Right atrium auricular region (tissue), 2 donors: ENCODE measurements around the gene PTK7. TPM values are rescaled to one million over a fixed set of nuclear protein-coding genes. Genes with fewer than 3 reads are reported as not detected.

Experiments
- DNase-seq: peaks from one replicate; pipeline ENCODE4 v3.0.0-alpha.2; 2019; ENCODE audit warnings: low spot score
- H3K27ac ChIP-seq, 2 donors: fragments of 200-600 bp; sonication (generic); 1 replicate in 1 of 2; 2 replicates in 1 of 2; pipeline ENCODE4 v1.5.1; 2016 to 2019
- H3K27me3 ChIP-seq, 2 donors: fragments of 200-600 bp; sonication (generic); one replicate each; pipeline versions ENCODE4 v1.5.1 to v1.6.0; 2017 to 2019
- H3K36me3 ChIP-seq: fragments of 200-600 bp; sonication (generic); one replicate; pipeline ENCODE4 v1.5.1; 2016
- H3K4me1 ChIP-seq, 2 donors: fragments of 200-600 bp; sonication (generic); one replicate each; pipeline versions ENCODE4 v1.5.1 to v1.6.0; 2017 to 2019
- H3K4me3 ChIP-seq, 2 donors: fragments of 200-600 bp; sonication (generic); 1 replicate in 1 of 2; 2 replicates in 1 of 2; pipeline ENCODE4 v1.5.1; 2017 to 2019; ENCODE audit warnings: mild to moderate bottlenecking in 1 of 2, moderate library complexity in 1 of 2
- H3K9me3 ChIP-seq, 2 donors: fragments of 200-600 bp; sonication (generic); one replicate each; pipeline ENCODE4 v1.5.1; 2019
- total RNA-seq, 2 donors: library from RNA; depleted of rRNA; stranded (reverse); fragments of >200 nt; gene quantifications; one replicate each; pipeline ENCODE4 v1.1.0, GENCODE V29; 2016
- TF ChIP-seq, protein P1 (sequence below), 2 donors: fragments of 200-600 bp; sonication (generic); IDR thresholded peaks; one replicate each; pipeline ENCODE4 v1.5.1; 2019; ENCODE audit warnings: antibody characterized with exemption in 2 of 2

Gene PTK7
- total RNA-seq, 2 donors from 2014 or later = 4.5 to 12.7 TPM

DNA sequence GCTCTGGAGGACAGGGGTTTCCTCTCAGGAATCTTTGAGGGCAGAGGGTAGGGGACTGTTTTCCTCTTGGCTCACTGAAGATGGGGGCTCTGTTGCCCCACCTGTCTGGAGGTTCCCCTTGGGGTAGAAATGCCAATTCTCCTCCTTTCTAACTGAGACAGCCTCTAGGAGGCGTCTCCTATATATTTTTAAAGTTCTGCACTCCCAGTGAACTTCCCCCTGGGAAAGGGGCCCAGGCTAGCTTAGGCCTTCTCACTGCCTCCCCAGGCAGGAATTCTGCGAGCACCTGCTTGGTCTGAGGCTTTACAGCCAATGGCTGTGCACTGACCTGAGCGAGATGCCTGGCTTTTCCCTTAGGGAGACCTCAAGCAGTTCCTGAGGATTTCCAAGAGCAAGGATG is 70.1 kb downstream of the PTK7 start:
- Histone ChIP-seq H3K36me3 (no peaks in the 10 kb centered on the region), H3K9me3 (no peaks in the 10 kb centered on the region), H3K27me3 (no peaks in the 10 kb centered on the region), H3K4me3 (no peak overlapping the region), H3K27ac (no peak overlapping the region), H3K4me1 (peaks cover 0 to 14% of the 10 kb centered on the region in 2 donors)
- TF ChIP-seq, protein P1, sequence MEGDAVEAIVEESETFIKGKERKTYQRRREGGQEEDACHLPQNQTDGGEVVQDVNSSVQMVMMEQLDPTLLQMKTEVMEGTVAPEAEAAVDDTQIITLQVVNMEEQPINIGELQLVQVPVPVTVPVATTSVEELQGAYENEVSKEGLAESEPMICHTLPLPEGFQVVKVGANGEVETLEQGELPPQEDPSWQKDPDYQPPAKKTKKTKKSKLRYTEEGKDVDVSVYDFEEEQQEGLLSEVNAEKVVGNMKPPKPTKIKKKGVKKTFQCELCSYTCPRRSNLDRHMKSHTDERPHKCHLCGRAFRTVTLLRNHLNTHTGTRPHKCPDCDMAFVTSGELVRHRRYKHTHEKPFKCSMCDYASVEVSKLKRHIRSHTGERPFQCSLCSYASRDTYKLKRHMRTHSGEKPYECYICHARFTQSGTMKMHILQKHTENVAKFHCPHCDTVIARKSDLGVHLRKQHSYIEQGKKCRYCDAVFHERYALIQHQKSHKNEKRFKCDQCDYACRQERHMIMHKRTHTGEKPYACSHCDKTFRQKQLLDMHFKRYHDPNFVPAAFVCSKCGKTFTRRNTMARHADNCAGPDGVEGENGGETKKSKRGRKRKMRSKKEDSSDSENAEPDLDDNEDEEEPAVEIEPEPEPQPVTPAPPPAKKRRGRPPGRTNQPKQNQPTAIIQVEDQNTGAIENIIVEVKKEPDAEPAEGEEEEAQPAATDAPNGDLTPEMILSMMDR (IDR thresholded peaks at IDR 0.05) = no peak
- DNase-seq = no peak

DNA sequence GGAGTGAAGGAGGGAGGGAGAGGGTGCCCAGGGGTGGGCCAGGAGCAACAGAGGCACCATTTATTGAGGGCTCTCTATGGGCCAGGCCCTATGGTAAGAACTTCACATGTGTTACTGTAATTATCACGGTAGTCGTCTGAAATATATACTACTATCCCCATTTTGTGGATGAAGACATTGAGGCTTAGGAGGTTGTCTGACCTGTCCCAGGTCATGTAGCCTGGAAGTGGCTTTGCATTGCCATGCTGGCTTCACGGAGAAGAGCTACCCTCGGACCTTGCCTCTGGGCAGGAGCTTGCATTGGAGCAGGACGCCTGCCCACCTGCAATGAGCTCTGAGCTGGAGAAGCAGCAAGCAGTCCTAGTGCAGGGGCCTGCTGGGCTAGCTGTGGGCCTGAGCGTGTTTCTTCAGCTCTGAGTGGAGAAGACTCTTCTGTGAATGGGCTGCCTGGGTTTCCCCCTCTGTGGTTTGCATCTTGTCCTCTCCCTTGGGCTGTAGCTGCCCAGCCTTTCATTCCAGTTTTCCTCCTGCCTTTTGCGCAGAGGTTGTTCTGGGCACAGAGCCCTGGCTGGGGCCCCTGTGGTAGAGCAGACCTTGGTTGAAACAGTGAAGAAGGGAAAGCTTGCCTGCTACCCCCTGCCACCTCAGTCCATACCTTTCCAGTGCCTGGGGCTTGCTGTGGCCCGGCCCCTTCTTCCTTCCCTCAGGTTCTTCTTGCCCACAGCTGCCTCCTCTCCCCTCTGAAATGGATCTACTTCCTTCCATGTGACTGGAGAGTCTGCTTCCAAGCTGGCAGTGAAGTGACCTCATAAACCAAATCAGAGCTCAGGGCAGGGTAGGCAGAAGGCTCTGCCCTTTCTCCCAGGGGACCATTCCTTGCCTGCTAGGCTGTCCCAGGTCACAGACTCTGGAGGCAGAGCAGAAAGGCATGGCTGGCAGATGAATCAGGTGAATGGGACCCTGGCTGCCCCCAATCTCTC is 70.9 kb downstream of the PTK7 start:
- peaks cover 0 to 14% of the 10 kb centered on the region in 2 donors for H3K4me1 ChIP-seq
- H3K9me3 ChIP-seq = no peaks in the 10 kb centered on the region
- H3K27ac ChIP-seq = no peak overlapping the region
- H3K27me3 ChIP-seq = no peaks in the 10 kb centered on the region
- no peaks in the 10 kb centered on the region for H3K36me3 ChIP-seq
- TF ChIP-seq, protein P1 (IDR thresholded peaks at IDR 0.05) = no peak
- no peak for DNase-seq
- H3K4me3 ChIP-seq = no peak overlapping the region

DNA sequence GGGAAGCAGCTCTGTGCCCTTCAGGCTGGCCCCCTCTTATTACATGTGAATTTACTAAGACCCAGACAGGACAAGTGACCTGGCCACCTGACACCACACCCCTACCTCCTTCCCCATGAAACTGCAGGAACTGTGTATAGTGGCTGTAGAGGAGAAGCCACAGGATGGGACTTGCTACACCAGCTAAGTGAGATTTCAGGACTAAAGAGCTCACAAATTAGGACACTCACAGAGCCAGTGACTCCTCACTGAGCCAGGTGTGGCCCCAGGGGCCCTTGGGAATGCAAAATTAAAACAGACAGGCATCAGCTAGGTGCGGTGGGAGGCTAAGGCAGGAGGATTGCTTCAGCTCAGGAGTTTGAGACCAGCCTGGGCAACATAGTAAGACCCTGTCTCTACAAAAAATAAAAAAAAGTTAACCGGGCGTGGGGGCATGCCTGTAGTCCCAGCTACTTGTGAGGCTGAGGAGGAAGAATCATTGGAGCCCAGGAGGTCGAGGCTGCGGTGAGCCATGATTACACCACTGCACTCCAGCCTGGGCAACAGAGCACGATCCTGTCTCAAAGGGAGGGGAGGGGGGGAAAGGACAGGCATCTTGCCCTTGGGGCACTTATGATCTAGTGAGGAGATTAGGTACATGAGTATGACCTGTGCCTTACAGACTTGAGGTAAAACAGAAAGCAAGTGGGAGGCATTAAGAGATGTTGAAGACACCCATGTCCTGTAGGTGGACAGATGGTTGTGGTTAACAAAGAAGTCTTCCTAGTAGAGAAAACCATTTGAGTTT is 71.8 kb downstream of the PTK7 start:
- Histone ChIP-seq H3K4me3 (no peak overlapping the region), H3K27ac (no peak overlapping the region), H3K36me3 (no peaks in the 10 kb centered on the region), H3K9me3 (no peaks in the 10 kb centered on the region), H3K4me1 (peaks cover 0 to 11% of the 10 kb centered on the region in 2 donors), H3K27me3 (no peaks in the 10 kb centered on the region)
- DNase-seq = no peak
- TF ChIP-seq, protein P1 (IDR thresholded peaks at IDR 0.05) = no peak

DNA sequence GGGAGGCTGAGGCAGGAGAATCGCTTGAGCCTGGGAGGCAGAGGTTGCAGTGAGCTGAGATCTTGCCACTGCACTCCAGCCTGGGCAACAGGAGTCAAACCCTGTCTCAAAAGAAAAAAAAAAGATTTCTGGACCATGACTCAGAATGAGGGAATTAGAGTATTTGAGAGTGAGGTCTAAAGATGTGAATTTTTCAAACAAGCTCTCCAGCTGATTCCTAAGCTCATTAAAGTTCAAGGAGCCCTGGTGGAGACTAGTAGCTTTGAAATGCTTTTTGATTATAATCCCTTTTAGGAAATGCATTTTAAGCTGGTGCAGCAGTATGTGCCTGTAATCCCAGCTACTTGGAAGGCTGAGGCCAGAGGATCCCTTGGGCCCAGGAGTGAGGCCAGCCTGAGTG is 73.2 kb downstream of the PTK7 start:
- H3K4me1 ChIP-seq = no peaks in the 10 kb centered on the region
- H3K9me3 ChIP-seq = no peaks in the 10 kb centered on the region
- no peak overlapping the region for H3K27ac ChIP-seq
- no peak for DNase-seq
- TF ChIP-seq, protein P1 (IDR thresholded peaks at IDR 0.05) = no peak
- H3K4me3 ChIP-seq = no peak overlapping the region
- H3K27me3 ChIP-seq = no peaks in the 10 kb centered on the region
- no peaks in the 10 kb centered on the region for H3K36me3 ChIP-seq

DNA sequence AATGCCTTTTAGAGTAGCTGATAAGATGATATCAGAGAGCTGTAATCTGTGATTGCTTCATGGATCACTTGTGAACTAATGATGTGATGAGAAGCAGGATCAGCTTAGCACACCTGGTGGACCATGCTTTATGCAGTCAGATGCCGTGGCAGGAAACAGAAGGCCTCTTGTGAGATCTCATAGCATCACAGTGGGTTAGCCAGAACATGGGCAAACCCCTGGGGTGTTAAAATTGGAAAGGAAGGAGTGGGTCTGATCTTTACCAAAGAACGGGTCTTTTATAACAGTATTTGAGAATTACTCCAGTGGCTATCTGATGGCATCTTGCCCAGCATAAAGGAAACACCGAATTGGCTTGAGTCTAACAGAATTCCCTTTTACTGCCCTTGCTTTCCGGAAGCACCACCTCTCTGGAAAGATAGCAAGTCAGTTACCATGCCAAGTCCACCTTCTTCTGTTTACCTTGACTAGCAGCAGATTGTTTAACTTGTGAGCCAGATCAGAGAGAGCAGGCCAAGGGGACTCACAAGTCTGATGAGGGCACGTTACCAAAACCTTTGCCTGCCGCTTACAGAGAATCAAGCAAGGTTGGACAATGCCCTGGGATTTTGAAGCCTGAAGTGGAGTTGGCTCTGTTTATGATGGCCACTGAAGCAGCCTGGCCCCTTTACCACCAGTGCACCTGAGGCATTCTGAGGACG is 74.1 kb downstream of the PTK7 start:
- Histone ChIP-seq H3K27ac (no peak overlapping the region), H3K9me3 (no peaks in the 10 kb centered on the region)
- DNase-seq = no peak

More for the DNA sequence above, 74.1 kb downstream of the PTK7 start:
- TF ChIP-seq, protein P1 (IDR thresholded peaks at IDR 0.05) = no peak
- no peaks in the 10 kb centered on the region for H3K36me3 ChIP-seq
- no peak overlapping the region for H3K4me3 ChIP-seq
- H3K27me3 ChIP-seq = no peaks in the 10 kb centered on the region
- H3K4me1 ChIP-seq = no peaks in the 10 kb centered on the region
